H1 (cell line): ENCODE measurements around the gene SLC6A2. TPM values are rescaled to one million over a fixed set of nuclear protein-coding genes. Genes with fewer than 3 reads are reported as not detected.
A peak's percentile ranks its signal among the peaks of the same experiment; 100 is the strongest.

Experiments used
- CTCF ChIA-PET: fragments of 300-600 bp; sonication (Branson Sonifier 250); formaldehyde crosslinking; loops from one replicate; lab custom pipeline; 2021; ENCODE audit not compliant: partially characterized antibody; lab: Charles Lee
- POLR2A ChIA-PET: fragments of 300-600 bp; sonication (Branson Sonifier 250); formaldehyde crosslinking; loops from one replicate; lab custom pipeline; 2021; ENCODE audit warnings: inconsistent platforms; ENCODE audit not compliant: partially characterized antibody; lab: Charles Lee
- DNase-seq, 2 experiments: peaks; one replicate each; pipeline versions ENCODE4 v3.0.0 to v3.0.0-alpha.2; 2010 to 2022; ENCODE audit warnings: low spot score in 2 of 2, low read depth in 1 of 2, mixed read lengths in 1 of 2
- FAIRE-seq: peaks from 2 replicates; lab custom pipeline; 2011; peaks lifted over from hg19 to GRCh38; lab: Jason Lieb, UNC
- H2AFZ ChIP-seq: 2 replicates; pipeline ENCODE4 v1.8.1; 2012; ENCODE audit warnings: low read length, inconsistent platforms
- H2AK5ac ChIP-seq: 2 replicates; pipeline ENCODE4 v1.6.1; 2013; ENCODE audit warnings: low read depth, low read length
- H2BK120ac ChIP-seq: replicated peaks from 2 replicates; pipeline ENCODE3; 2013; ENCODE audit warnings: low read depth, low read length, inconsistent platforms
- H2BK12ac ChIP-seq: 2 replicates; pipeline ENCODE4 v1.6.1; 2013; ENCODE audit warnings: low read depth, low read length
- H2BK15ac ChIP-seq: 2 replicates; pipeline ENCODE4 v1.6.1; 2013; ENCODE audit warnings: low read length
- H2BK20ac ChIP-seq: 2 replicates; pipeline ENCODE4 v1.6.1; 2013; ENCODE audit warnings: low read length
- H2BK5ac ChIP-seq: 2 replicates; pipeline ENCODE4 v1.6.1; 2013; ENCODE audit warnings: low read depth, low read length
- H3K14ac ChIP-seq: 2 replicates; pipeline ENCODE4 v1.6.1; 2013; ENCODE audit warnings: inconsistent platforms; ENCODE audit not compliant: insufficient read length
- H3K18ac ChIP-seq: 2 replicates; pipeline ENCODE4 v1.6.1; 2013; ENCODE audit warnings: low read length; ENCODE audit errors: extremely low read depth
- H3K23ac ChIP-seq: 2 replicates; pipeline ENCODE4 v1.6.1; 2013; ENCODE audit warnings: inconsistent platforms; ENCODE audit not compliant: insufficient read length
- H3K23me2 ChIP-seq: 2 replicates; pipeline ENCODE4 v1.6.1; 2013; ENCODE audit warnings: low read depth, low read length
- H3K27ac ChIP-seq: 2 replicates; pipeline ENCODE4 v1.6.1; 2011; ENCODE audit warnings: low read depth, low read length, inconsistent platforms
- H3K27me3 ChIP-seq, 4 experiments: replicated peaks in 1 of 4; 1 replicate in 1 of 4; 2 replicates in 3 of 4; pipeline versions ENCODE4 v1.6.1 to v1.8.1; 2011 to 2013; ENCODE audit warnings: low read length in 3 of 4, mild to moderate bottlenecking in 3 of 4, inconsistent platforms in 2 of 4, mixed read lengths in 2 of 4, moderate library complexity in 1 of 4; ENCODE audit not compliant: control insufficient read depth in 3 of 4, insufficient read depth in 3 of 4; ENCODE audit errors: extremely low read depth in 1 of 4
- H3K36me3 ChIP-seq, 4 experiments: 2 replicates each; pipeline versions ENCODE4 v1.6.1 to v1.8.1; 2011 to 2013; ENCODE audit warnings: mild to moderate bottlenecking in 4 of 4, low read length in 3 of 4, moderate library complexity in 2 of 4, control low read depth in 1 of 4, inconsistent platforms in 1 of 4; ENCODE audit not compliant: insufficient read depth in 4 of 4, control insufficient read depth in 2 of 4
- H3K4ac ChIP-seq: replicated peaks from 2 replicates; pipeline ENCODE3; 2013; ENCODE audit warnings: low read length, low read depth, mixed read lengths, inconsistent platforms; ENCODE audit not compliant: insufficient read length
- H3K4me1 ChIP-seq, 4 experiments: replicated peaks in 1 of 4; 1 replicate in 1 of 4; 2 replicates in 3 of 4; pipeline versions ENCODE4 v1.6.1 to v1.8.1; 2011 to 2013; ENCODE audit warnings: low read length in 3 of 4, inconsistent platforms in 2 of 4, mixed read lengths in 1 of 4; ENCODE audit not compliant: insufficient read depth in 4 of 4, control insufficient read depth in 3 of 4
- H3K4me2 ChIP-seq, 2 experiments: 2 replicates each; pipeline versions ENCODE4 v1.6.1 to v1.8.1; 2011 to 2013; ENCODE audit warnings: low read depth in 2 of 2, low read length in 2 of 2, control low read depth in 1 of 2, inconsistent platforms in 1 of 2, mild to moderate bottlenecking in 1 of 2; ENCODE audit not compliant: insufficient read depth in 1 of 2
- H3K4me3 ChIP-seq, 4 experiments: fragments of 200-600, 300-600 bp in 1 of 4; sonication (generic), shearing (Covaris generic), sonication (Bioruptor Twin) in 1 of 4; 2 replicates each; pipeline versions ENCODE4 v1.5.1 to v1.8.1; 2011 to 2016; ENCODE audit warnings: low read length in 4 of 4, low read depth in 3 of 4, control low read depth in 2 of 4, inconsistent platforms in 2 of 4, mild to moderate bottlenecking in 2 of 4, mixed read lengths in 1 of 4, moderate library complexity in 1 of 4; ENCODE audit not compliant: insufficient read depth in 2 of 4; ENCODE audit errors: extremely low read depth in 1 of 4
- H3K56ac ChIP-seq: replicated peaks from 2 replicates; pipeline ENCODE3; 2013; ENCODE audit warnings: low read depth, mild to moderate bottlenecking, mixed read lengths, low read length, inconsistent platforms; ENCODE audit not compliant: insufficient read length
- H3K79me1 ChIP-seq: 2 replicates; pipeline ENCODE4 v1.6.1; 2013; ENCODE audit warnings: low read depth, low read length, control low read depth
- H3K79me2 ChIP-seq, 2 experiments: 2 replicates each; pipeline versions ENCODE4 v1.6.1 to v1.8.1; 2012 to 2013; ENCODE audit warnings: low read length in 2 of 2, mild to moderate bottlenecking in 2 of 2, inconsistent platforms in 1 of 2; ENCODE audit not compliant: insufficient read depth in 2 of 2, control insufficient read depth in 1 of 2
- H3K9ac ChIP-seq, 4 experiments: replicated peaks in 1 of 4; 1 replicate in 1 of 4; 2 replicates in 3 of 4; pipeline versions ENCODE4 v1.6.1 to v1.8.1; 2011 to 2013; ENCODE audit warnings: low read depth in 3 of 4, low read length in 3 of 4, control low read depth in 2 of 4, mild to moderate bottlenecking in 2 of 4, moderate library complexity in 2 of 4, inconsistent platforms in 1 of 4; ENCODE audit errors: extremely low read depth in 1 of 4
- H3K9me3 ChIP-seq, 2 experiments: 2 replicates each; pipeline versions ENCODE4 v1.6.1 to v1.8.1; 2012 to 2013; ENCODE audit warnings: mild to moderate bottlenecking in 2 of 2, moderate library complexity in 2 of 2, control low read depth in 1 of 2, inconsistent platforms in 1 of 2, low read depth in 1 of 2, low read length in 1 of 2, mixed read lengths in 1 of 2; ENCODE audit not compliant: insufficient read depth in 2 of 2
- H4K20me1 ChIP-seq, 2 experiments: replicated peaks in 1 of 2; 2 replicates each; pipeline versions ENCODE3 to v1.8.1; 2011 to 2013; ENCODE audit warnings: inconsistent platforms in 2 of 2, low read length in 2 of 2, mild to moderate bottlenecking in 1 of 2; ENCODE audit not compliant: insufficient read depth in 2 of 2, control insufficient read depth in 1 of 2
- H4K5ac ChIP-seq: 2 replicates; pipeline ENCODE4 v1.6.1; 2013; ENCODE audit warnings: low read length, low read depth, mixed read lengths, inconsistent platforms; ENCODE audit not compliant: insufficient read length
- H4K8ac ChIP-seq: 2 replicates; pipeline ENCODE4 v1.8.0; 2013; ENCODE audit warnings: mild to moderate bottlenecking, moderate library complexity, low read length, inconsistent platforms; ENCODE audit not compliant: insufficient read depth; ENCODE audit errors: extremely low read depth
- H4K91ac ChIP-seq: replicated peaks from 2 replicates; pipeline ENCODE3; 2013; ENCODE audit warnings: low read length, mixed read lengths, inconsistent platforms; ENCODE audit not compliant: insufficient read length
- EGR1 ChIP-seq: IDR thresholded peaks from 2 replicates; pipeline ENCODE4 v1.6.1; 2011; ENCODE audit warnings: low read depth, low read length, borderline replicate concordance
- JUND ChIP-seq: IDR thresholded peaks from 2 replicates; pipeline ENCODE4 v1.6.1; 2011; ENCODE audit warnings: mild to moderate bottlenecking, improper control_type of control experiment, low read length
- MAX ChIP-seq: IDR thresholded peaks from 2 replicates; pipeline ENCODE4 v1.6.1; 2012; ENCODE audit warnings: inconsistent platforms
- PHF8 ChIP-seq: fragments of 200-600 bp; sonication (generic); conservative IDR thresholded peaks from 2 replicates; pipeline ENCODE4 v1.7.1; 2012; ENCODE audit warnings: low read depth, mild to moderate bottlenecking, inconsistent platforms, low read length, moderate library complexity
- WGBS, 2 experiments: shearing (Covaris generic) in 1 of 2; methylation state at CpG; one replicate each; pipeline versions ENCODE4 v1.1.6 to v1.1.7; 2013 to 2015; ENCODE audit warnings: low lambda C conversion rate in 2 of 2, mixed read lengths in 2 of 2, inconsistent platforms in 1 of 2, low coverage in 1 of 2, missing lambda C conversion rate in 1 of 2; ENCODE audit not compliant: insufficient replicate concordance in 2 of 2, insufficient coverage in 1 of 2, insufficient read length in 1 of 2; ENCODE audit errors: extremely low coverage in 1 of 2, missing lambda C conversion rate in 1 of 2; 5-methylcytosine and 5-hydroxymethylcytosine counted together
- polyA plus RNA-seq, 7 experiments: library from polyadenylated mRNA; depleted of rRNA in 3 of 7; stranded (reverse) in 5 of 7; unstranded in 2 of 7; fragments of >200 nt in 5 of 7; fragments of 200-250 nt in 2 of 7; gene quantifications; 1 replicate in 5 of 7; 2 replicates in 1 of 7; 4 replicates in 1 of 7; pipeline versions ENCODE4 v1.2.1 to v1.2.3, GENCODE V29; 2011 to 2013; ENCODE audit warnings: missing spikeins in 2 of 7, mixed read lengths in 2 of 7
- total RNA-seq: library from RNA; stranded (reverse); fragmentation: NEBNext Ultra II Directional; extraction: Animal tissue kit (Norgen Biotek cat#: 25700); gene quantifications from 2 replicates; pipeline ENCODE4 v1.2.1, GENCODE V29; 2021

Gene SLC6A2
- total and polyA plus RNA-seq, 2 of the 8 experiments (the other 6 are each of a cell fraction or from before 2014, with no cell fraction given) = 0.35 TPM; not detected in 1

GRCh38 chr16:55735120-55735781 is 79.5 kb downstream of the SLC6A2 start:
- Histone ChIP-seq H4K5ac (no peak overlapping the region), H2BK5ac (no peak overlapping the region), H2AFZ (no peak overlapping the region), H3K27me3 (no peaks in the 10 kb centered on the region), H3K4me1 (no peaks in the 10 kb centered on the region), H2BK15ac (no peak overlapping the region), H3K9ac (no peak overlapping the region), H3K4me3 (no peak overlapping the region), H4K20me1 (no peaks in the 10 kb centered on the region), H3K56ac (no peak overlapping the region), H3K23ac (no peak overlapping the region), H3K27ac (no peak overlapping the region), H3K18ac (no peak overlapping the region), H2BK120ac (no peak overlapping the region), H3K23me2 (no peaks in the 10 kb centered on the region; the same call in 1 of the 2 replicates), H2BK12ac (0 out of 2 replicates have a peak overlapping the region, but pooled peaks have one; percentile 64), H3K4ac (no peak overlapping the region), H4K8ac (no peak overlapping the region), H3K79me1 (no peaks in the 10 kb centered on the region), H4K91ac (no peak overlapping the region), H3K4me2 (no peak overlapping the region), H3K36me3 (no peaks in the 10 kb centered on the region), H2AK5ac (no peak overlapping the region; the same call in 1 of the 2 replicates), H2BK20ac (no peak overlapping the region), H3K14ac (no peak overlapping the region)
- WGBS, 2 experiments = 89% methylated on average over 4 of the region's 4 CpGs; no CpG with 5 or more reads in 1 of the 2 experiments
- DNase-seq (no peak), FAIRE-seq (no peak)
- CTCF ChIA-PET = interaction anchor here (1.0 to 1.4 kb wide), 2 partner anchors 101 to 270 kb away, joined by 3 read pairs; no protein-coding TSS in a partner anchor
- TF ChIP-seq MAX = no peak
- TF ChIP-seq EGR1 = no peak
- TF ChIP-seq PHF8 = no peak
- TF ChIP-seq JUND = no peak
- TF ChIP-seq, all 59 proteins: peak for 0
- Histone ChIP-seq H3K79me2 (no peaks in the 10 kb centered on the region), H3K9me3 (no peaks in the 10 kb centered on the region; a peak in 1 of 4 replicates)
- POLR2A ChIA-PET = no interaction called here
